ENCODE measurements around the gene PITPNM3.

PITPNM3 gene

GRCh38 chr17:6556121-6557039, at the start of gene PITPNM3:
Gene PITPNM3 (minus strand): TSS chr17:6556555. CDS start chr17:6556406, 149 bp downstream.
- H3K4me1 ChIP-seq (ENCODE audit: control insufficient read depth in 1 of 2, insufficient read depth in 1 of 2, low read depth in 1 of 2, low read length in 1 of 2) = no peaks in the 10 kb centered on the region
- no peak within 1 kb of the TSS for H3K27ac ChIP-seq
- H3K9me3 ChIP-seq = no peaks in the 10 kb centered on the region
- peaks cover 86% of the 10 kb centered on the region for H3K27me3 ChIP-seq
- TF ChIP-seq CTCF (IDR thresholded peaks at IDR 0.05) = no peak
- no peaks in the 10 kb centered on the region for H3K36me3 ChIP-seq
- H3K4me3 ChIP-seq (ENCODE audit: low read depth in 1 of 2, low read length in 1 of 2) = no peak within 1 kb of the TSS

- H3K4me3 ChIP-seq (ENCODE audit: low read depth in 1 of 2, low read length in 1 of 2) = no peak overlapping the region
- peaks cover 50% of the 10 kb centered on the region for H3K36me3 ChIP-seq
- H3K4me1 ChIP-seq (ENCODE audit: control insufficient read depth in 1 of 2, insufficient read depth in 1 of 2, low read depth in 1 of 2, low read length in 1 of 2) = peaks cover 2 to 4% of the 10 kb centered on the region in 2 experiments
- H3K27ac ChIP-seq = no peak overlapping the region
- TF ChIP-seq CTCF (IDR thresholded peaks at IDR 0.05) = no peak
- H3K9me3 ChIP-seq = no peaks in the 10 kb centered on the region
- no peaks in the 10 kb centered on the region for H3K27me3 ChIP-seq
Observed at GRCh38 chr17:6605142-6605541, 48.8 kb upstream of the PITPNM3 start.

- H3K9me3 ChIP-seq = no peaks in the 10 kb centered on the region
- no peaks in the 10 kb centered on the region for H3K27me3 ChIP-seq
- H3K27ac ChIP-seq = no peak overlapping the region
- no peak overlapping the region for H3K4me3 ChIP-seq (ENCODE audit: low read depth in 1 of 2, low read length in 1 of 2)
- peaks cover 38% of the 10 kb centered on the region for H3K36me3 ChIP-seq
- peaks cover 15 to 17% of the 10 kb centered on the region in 2 experiments for H3K4me1 ChIP-seq (ENCODE audit: control insufficient read depth in 1 of 2, insufficient read depth in 1 of 2, low read depth in 1 of 2, low read length in 1 of 2)
- no peak for TF ChIP-seq CTCF (IDR thresholded peaks at IDR 0.05)
Observed at GRCh38 chr17:6603744-6604325, 47.5 kb upstream of the PITPNM3 start.

- H3K27me3 ChIP-seq = no peaks in the 10 kb centered on the region
- peaks cover 27 to 31% of the 10 kb centered on the region in 2 experiments for H3K4me1 ChIP-seq (ENCODE audit: control insufficient read depth in 1 of 2, insufficient read depth in 1 of 2, low read depth in 1 of 2, low read length in 1 of 2)
- no peak for TF ChIP-seq CTCF (IDR thresholded peaks at IDR 0.05)
- H3K36me3 ChIP-seq = peaks cover 21% of the 10 kb centered on the region
- H3K9me3 ChIP-seq = no peaks in the 10 kb centered on the region
- H3K27ac ChIP-seq = no peak overlapping the region
- no peak overlapping the region for H3K4me3 ChIP-seq (ENCODE audit: low read depth in 1 of 2, low read length in 1 of 2)
Observed at GRCh38 chr17:6602141-6602540, 45.8 kb upstream of the PITPNM3 start.

GRCh38 chr17:6599364-6599763, 43.0 kb upstream of the PITPNM3 start:
- peaks cover 27 to 31% of the 10 kb centered on the region in 2 experiments for H3K4me1 ChIP-seq (ENCODE audit: control insufficient read depth in 1 of 2, insufficient read depth in 1 of 2, low read depth in 1 of 2, low read length in 1 of 2)
- no peaks in the 10 kb centered on the region for H3K9me3 ChIP-seq
- no peaks in the 10 kb centered on the region for H3K27me3 ChIP-seq
- H3K27ac ChIP-seq = peak overlapping the region; percentile 92
- peaks cover 17% of the 10 kb centered on the region for H3K36me3 ChIP-seq
- no peak for TF ChIP-seq CTCF (IDR thresholded peaks at IDR 0.05)
- peak overlapping the region; percentile 20 to 51 for H3K4me3 ChIP-seq (ENCODE audit: low read depth in 1 of 2, low read length in 1 of 2)
